Neuronal stem cell (in vitro differentiated cells): Measurements from ENCODE around the gene MYL3.
A peak's percentile ranks its signal among the peaks of the same experiment; 100 is the strongest.

Source experiments
- DNase-seq: peaks from one replicate; pipeline ENCODE4 v3.0.0-alpha.2; 2013; ENCODE audit warnings: low spot score
- H2AFZ ChIP-seq: one replicate; pipeline ENCODE4 v1.6.1; 2013; ENCODE audit warnings: mild to moderate bottlenecking, low read length, inconsistent platforms
- H2AK5ac ChIP-seq: 2 replicates; pipeline ENCODE4 v1.6.1; 2013; ENCODE audit warnings: low read depth, mild to moderate bottlenecking, inconsistent platforms, low read length, moderate library complexity, mixed read lengths
- H2BK120ac ChIP-seq: 2 replicates; pipeline ENCODE4 v1.6.1; 2013; ENCODE audit warnings: low read depth, mild to moderate bottlenecking, inconsistent platforms, low read length, moderate library complexity, mixed read lengths
- H2BK12ac ChIP-seq: one replicate; pipeline ENCODE4 v1.6.1; 2013; ENCODE audit warnings: low read length, inconsistent platforms
- H2BK15ac ChIP-seq: 2 replicates; pipeline ENCODE4 v1.6.1; 2013; ENCODE audit warnings: mild to moderate bottlenecking, low read length, inconsistent platforms, mixed read lengths
- H2BK5ac ChIP-seq: one replicate; pipeline ENCODE4 v1.6.1; 2013; ENCODE audit warnings: inconsistent platforms, mild to moderate bottlenecking, low read length, moderate library complexity
- H3K14ac ChIP-seq: one replicate; pipeline ENCODE4 v1.6.1; 2013; ENCODE audit warnings: low read length, inconsistent platforms
- H3K18ac ChIP-seq: 2 replicates; pipeline ENCODE4 v1.6.1; 2013; ENCODE audit warnings: low read length, inconsistent platforms
- H3K23ac ChIP-seq: 2 replicates; pipeline ENCODE4 v1.6.1; 2013; ENCODE audit warnings: low read depth, mild to moderate bottlenecking, mixed read lengths, low read length, inconsistent platforms; ENCODE audit not compliant: poor library complexity
- H3K27ac ChIP-seq: replicated peaks from 3 replicates; pipeline ENCODE4 v1.5.1; 2013; ENCODE audit warnings: low read length, inconsistent platforms
- H3K27me3 ChIP-seq, 3 experiments: 2 replicates each; pipeline ENCODE4 v1.6.1; 2013; ENCODE audit warnings: low read length in 3 of 3, mild to moderate bottlenecking in 2 of 3, inconsistent platforms in 1 of 3, low read depth in 1 of 3, mixed read lengths in 1 of 3, moderate library complexity in 1 of 3; ENCODE audit not compliant: control insufficient read depth in 3 of 3, insufficient read depth in 3 of 3
- H3K36me3 ChIP-seq, 2 donors: replicated peaks in 1 of 2; 2 replicates each; pipeline ENCODE4 v1.6.1; 2013; ENCODE audit warnings: low read length in 2 of 2; ENCODE audit not compliant: control insufficient read depth in 2 of 2, insufficient read depth in 2 of 2
- H3K4ac ChIP-seq: 2 replicates; pipeline ENCODE4 v1.6.1; 2013; ENCODE audit warnings: inconsistent platforms, mild to moderate bottlenecking, low read length, moderate library complexity
- H3K4me1 ChIP-seq, 2 donors: 1 replicate in 1 of 2; 2 replicates in 1 of 2; pipeline ENCODE4 v1.6.1; 2013; ENCODE audit warnings: low read length in 2 of 2, low read depth in 1 of 2; ENCODE audit not compliant: control insufficient read depth in 2 of 2, insufficient read depth in 1 of 2
- H3K4me2 ChIP-seq: one replicate; pipeline ENCODE4 v1.6.1; 2013; ENCODE audit warnings: mild to moderate bottlenecking, low read length, inconsistent platforms; ENCODE audit not compliant: insufficient read depth, poor library complexity, severe bottlenecking
- H3K4me3 ChIP-seq, 2 donors: 2 replicates each; pipeline ENCODE4 v1.5.1; 2013; ENCODE audit warnings: low read length in 2 of 2, mild to moderate bottlenecking in 2 of 2, inconsistent platforms in 1 of 2, moderate library complexity in 1 of 2
- H3K79me1 ChIP-seq: one replicate; pipeline ENCODE4 v1.6.1; 2013; ENCODE audit warnings: low read depth, mild to moderate bottlenecking, inconsistent platforms, low read length, moderate library complexity
- H3K9ac ChIP-seq: one replicate; pipeline ENCODE4 v1.6.1; 2013; ENCODE audit warnings: mild to moderate bottlenecking, low read depth, low read length, inconsistent platforms; ENCODE audit not compliant: poor library complexity
- H3K9me3 ChIP-seq, 2 donors: replicated peaks in 1 of 2; 2 replicates each; pipeline versions ENCODE3 to v1.6.1; 2013; ENCODE audit warnings: low read length in 2 of 2, mild to moderate bottlenecking in 2 of 2, inconsistent platforms in 1 of 2, low read depth in 1 of 2, mixed read lengths in 1 of 2, moderate library complexity in 1 of 2; ENCODE audit not compliant: control insufficient read depth in 2 of 2, insufficient read depth in 1 of 2
- H4K8ac ChIP-seq: one replicate; pipeline ENCODE4 v1.6.1; 2013; ENCODE audit warnings: low read depth, mild to moderate bottlenecking, inconsistent platforms, low read length, moderate library complexity
- H4K91ac ChIP-seq: one replicate; pipeline ENCODE4 v1.6.1; 2013; ENCODE audit warnings: low read length, low read depth, mild to moderate bottlenecking, inconsistent platforms; ENCODE audit not compliant: poor library complexity
- WGBS, 2 donors: extraction: QIAGEN DNeasy Blood & Tissue Kit; methylation state at CpG; one replicate each; pipeline ENCODE4 v1.1.7; 2013; ENCODE audit warnings: missing lambda C conversion rate in 2 of 2, mixed read lengths in 1 of 2; ENCODE audit not compliant: insufficient read length in 2 of 2, insufficient replicate concordance in 1 of 2; ENCODE audit errors: extremely low coverage in 2 of 2; 5-methylcytosine and 5-hydroxymethylcytosine counted together

MYL3 gene

GRCh38 chr3:46860810-46861604, 2.2 kb downstream of the MYL3 start:
- Histone ChIP-seq H3K4me2 (no peak overlapping the region), H4K8ac (no peak overlapping the region), H3K27ac (no peak overlapping the region), H2BK5ac (peak overlapping the region; percentile 40), H3K9ac (no peak overlapping the region), H3K4me3 (no peak overlapping the region), H3K14ac (peak overlapping the region; percentile 65), H2AK5ac (peak overlapping the region; percentile 76), H3K18ac (peak overlapping the region; percentile 32), H3K9me3 (no peaks in the 10 kb centered on the region), H2AFZ (no peak overlapping the region), H3K23ac (peak overlapping the region; percentile 10), H3K27me3 (peaks cover 0 to 25% (median 0%) of the 10 kb centered on the region in 3 experiments), H3K36me3 (no peaks in the 10 kb centered on the region), H3K79me1 (no peaks in the 10 kb centered on the region), H3K4ac (no peak overlapping the region), H3K4me1 (peaks cover 0 to 9% of the 10 kb centered on the region in 2 donors), H2BK15ac (peak overlapping the region; percentile 78), H2BK12ac (peak overlapping the region; percentile 17), H2BK120ac (no peak overlapping the region), H4K91ac (no peak overlapping the region)
- DNase-seq, result no peak
- no CpG with 5 or more reads among the region's 10 CpGs for WGBS, 2 donors

GRCh38 chr3:46860017-46860809, 3.0 kb downstream of the MYL3 start:
- Histone ChIP-seq H3K36me3 (no peaks in the 10 kb centered on the region), H4K8ac (no peak overlapping the region), H3K18ac (peak overlapping the region; percentile 32), H3K27me3 (peaks cover 0 to 25% (median 0%) of the 10 kb centered on the region in 3 experiments), H3K27ac (no peak overlapping the region), H3K4me2 (no peak overlapping the region), H3K23ac (peak overlapping the region; percentile 38), H3K4ac (no peak overlapping the region), H2AK5ac (peak overlapping the region; percentile 45), H3K4me3 (no peak overlapping the region), H2BK5ac (no peak overlapping the region), H3K9ac (no peak overlapping the region), H2BK12ac (peak overlapping the region; percentile 17), H2BK15ac (no peak overlapping the region), H4K91ac (no peak overlapping the region), H3K79me1 (no peaks in the 10 kb centered on the region), H3K14ac (peak overlapping the region; percentile 15), H2BK120ac (no peak overlapping the region), H3K4me1 (peaks cover 0 to 9% of the 10 kb centered on the region in 2 donors), H2AFZ (no peak overlapping the region), H3K9me3 (no peaks in the 10 kb centered on the region)
- DNase-seq, result no peak
- no CpG with 5 or more reads among the region's 19 CpGs for WGBS, 2 donors

- Histone ChIP-seq H3K18ac (peak overlapping the region; percentile 11), H3K4me1 (peaks cover 0 to 9% of the 10 kb centered on the region in 2 donors), H3K23ac (no peak overlapping the region), H2BK5ac (no peak overlapping the region), H4K8ac (no peak overlapping the region), H3K27ac (no peak overlapping the region), H3K4me2 (no peak overlapping the region), H2BK120ac (no peak overlapping the region), H3K36me3 (no peaks in the 10 kb centered on the region), H2BK15ac (no peak overlapping the region), H3K27me3 (peaks cover 0 to 24% (median 0%) of the 10 kb centered on the region in 3 experiments), H2AK5ac (no peak overlapping the region), H3K9ac (no peak overlapping the region), H3K14ac (no peak overlapping the region), H4K91ac (no peak overlapping the region), H3K79me1 (no peaks in the 10 kb centered on the region), H2BK12ac (no peak overlapping the region), H2AFZ (no peak overlapping the region), H3K4ac (no peak overlapping the region), H3K4me3 (no peak overlapping the region), H3K9me3 (no peaks in the 10 kb centered on the region)
- WGBS, 2 donors, result no CpG with 5 or more reads among the region's 11 CpGs
- no peak for DNase-seq
Observed at GRCh38 chr3:46859001-46859710, 4.1 kb downstream of the MYL3 start.
